GM18858 (cell line): ENCODE measurements around the gene STXBP2.

Source experiments
- ATAC-seq: cut with Tn5 transposase; IDR thresholded peaks from one replicate; pipeline ENCODE4 v1.9.1; 2021; ENCODE audit not compliant: unreplicated experiment

Gene STXBP2

GRCh38 chr19:7677669-7678311, 40.9 kb downstream of the STXBP2 start:
- ATAC-seq: no peak

GRCh38 chr19:7678971-7679751, 42.3 kb downstream of the STXBP2 start:
- ATAC-seq: peak; percentile 38

GRCh38 chr19:7679771-7680605, 43.1 kb downstream of the STXBP2 start:
- ATAC-seq: no peak

GRCh38 chr19:7680606-7681339, 43.9 kb downstream of the STXBP2 start, which contains the start of gene TRAPPC5:
TSS of gene TRAPPC5 (plus strand) at chr19:7680833. CDS start at chr19:7682254, 1,421 bp downstream.
- no peak for ATAC-seq

GRCh38 chr19:7681340-7682174, 44.6 kb downstream of the STXBP2 start:
- no peak for ATAC-seq

GRCh38 chr19:7682175-7682855, 45.4 kb downstream of the STXBP2 start:
- no peak for ATAC-seq

GRCh38 chr19:7685546-7686445, 48.9 kb downstream of the STXBP2 start:
- no peak for ATAC-seq

- ATAC-seq: no peak
These were observed 50.3 kb downstream of the STXBP2 start for GRCh38 chr19:7687177-7687576.

GRCh38 chr19:7689165-7689564, 52.3 kb downstream of the STXBP2 start:
- ATAC-seq: no peak

- ATAC-seq: no peak
These were observed 53.9 kb downstream of the STXBP2 start for GRCh38 chr19:7690779-7691258.

- ATAC-seq: no peak
These were observed 54.6 kb downstream of the STXBP2 start for GRCh38 chr19:7691497-7691896.

- no peak for ATAC-seq
These were observed 55.6 kb downstream of the STXBP2 start for GRCh38 chr19:7692417-7693088.

GRCh38 chr19:7694499-7694898, 57.6 kb downstream of the STXBP2 start:
- ATAC-seq: no peak
